Measurements from ENCODE around the gene FAM221B.

- TF ChIP-seq TAL1 (IDR thresholded peaks at IDR 0.05), result peak; percentile 74
- no peak for TF ChIP-seq BRCA1 (IDR thresholded peaks at IDR 0.05)
- no peak for TF ChIP-seq BRCA1 (CRISPR knock-in tag; IDR thresholded peaks at IDR 0.05)
- no peak for TF ChIP-seq E2F5 (CRISPR knock-in tag; IDR thresholded peaks at IDR 0.05)
- TF ChIP-seq CEBPZ (IDR thresholded peaks at IDR 0.05; ENCODE audit: borderline replicate concordance, low read depth, low read length), result no peak
- peak in 2 of 3 experiments; percentile 14 to 15; a peak in 1 of 6 replicates for TF ChIP-seq CTCF (IDR thresholded peaks at IDR 0.05 in 2 of 3, conservative IDR thresholded peaks at IDR 0.05 in 1 of 3; ENCODE audit: insufficient read depth in 2 of 3, low read depth in 1 of 3, low read length in 3 of 3)
Measured at GRCh38 chr9:35801328-35802128, 27.0 kb downstream of the FAM221B start.

All from K562 (cell line).